Mononuclear cell (primary cell): Measurements from ENCODE around the gene HOXD13. TPM values are rescaled to one million over a fixed set of nuclear protein-coding genes. Genes with fewer than 3 reads are reported as not detected.

Experiments
- H3K27me3 ChIP-seq: 2 replicates; pipeline ENCODE4 v1.6.0; 2011; ENCODE audit warnings: low read length, control low read depth; ENCODE audit not compliant: insufficient read depth
- H3K4me1 ChIP-seq: 2 replicates; pipeline ENCODE4 v1.5.1; 2011; ENCODE audit warnings: mild to moderate bottlenecking, low read length, control low read depth; ENCODE audit not compliant: insufficient read depth
- H3K4me3 ChIP-seq: 2 replicates; pipeline ENCODE4 v1.5.1; 2011; ENCODE audit warnings: mild to moderate bottlenecking, low read length, moderate library complexity
- H3K9me3 ChIP-seq: 2 replicates; pipeline ENCODE4 v1.5.1; 2011; ENCODE audit warnings: low read depth, mild to moderate bottlenecking, control low read depth, low read length
- total RNA-seq: library from RNA; depleted of rRNA; stranded (reverse); fragments of >200 nt; gene quantifications from one replicate; pipeline ENCODE4 v1.2.3, GENCODE V29; 2012

The HOXD13 gene
- total RNA-seq = not detected

GRCh38 chr2:176092270-176093144 is at the start of gene HOXD13:
Gene HOXD13 (plus strand): TSS chr2:176092721. CDS start chr2:176092891, 170 bp downstream.
- Histone ChIP-seq H3K4me1 (peaks cover 31% of the 10 kb centered on the region), H3K27me3 (peaks cover 95% of the 10 kb centered on the region), H3K9me3 (no peaks in the 10 kb centered on the region), H3K4me3 (no peak within 1 kb of the TSS)

GRCh38 chr2:176056406-176056805 is 36.1 kb upstream of the HOXD13 start:
- Histone ChIP-seq H3K9me3 (no peaks in the 10 kb centered on the region), H3K4me3 (no peak overlapping the region), H3K4me1 (no peaks in the 10 kb centered on the region), H3K27me3 (peaks cover 29% of the 10 kb centered on the region)

GRCh38 chr2:176063958-176064357 is 28.6 kb upstream of the HOXD13 start:
- H3K4me1 ChIP-seq = no peaks in the 10 kb centered on the region
- H3K27me3 ChIP-seq = peaks cover 77% of the 10 kb centered on the region
- H3K9me3 ChIP-seq = no peaks in the 10 kb centered on the region
- H3K4me3 ChIP-seq = no peak overlapping the region

GRCh38 chr2:176066645-176067588 is 25.6 kb upstream of the HOXD13 start:
- H3K27me3 ChIP-seq = peaks cover 91% of the 10 kb centered on the region
- H3K4me3 ChIP-seq = no peak overlapping the region
- no peaks in the 10 kb centered on the region for H3K4me1 ChIP-seq
- H3K9me3 ChIP-seq = no peaks in the 10 kb centered on the region

- H3K27me3 ChIP-seq = peaks cover 98% of the 10 kb centered on the region
- no peaks in the 10 kb centered on the region for H3K9me3 ChIP-seq
- H3K4me3 ChIP-seq = no peak overlapping the region
- H3K4me1 ChIP-seq = no peaks in the 10 kb centered on the region
These were observed 24.7 kb upstream of the HOXD13 start for GRCh38 chr2:176067589-176068418.

- H3K4me1 ChIP-seq = no peaks in the 10 kb centered on the region
- peaks cover 98% of the 10 kb centered on the region for H3K27me3 ChIP-seq
These were observed 24.1 kb upstream of the HOXD13 start for GRCh38 chr2:176068419-176068832.

GRCh38 chr2:176071330-176072291 is 20.9 kb upstream of the HOXD13 start:
- Histone ChIP-seq H3K27me3 (peaks cover 99% of the 10 kb centered on the region), H3K4me3 (no peak overlapping the region), H3K9me3 (no peaks in the 10 kb centered on the region), H3K4me1 (no peaks in the 10 kb centered on the region)

More at GRCh38 chr2:176068419-176068832, 24.1 kb upstream of the HOXD13 start:
- Histone ChIP-seq H3K9me3 (no peaks in the 10 kb centered on the region), H3K4me3 (no peak overlapping the region)

- H3K9me3 ChIP-seq = no peaks in the 10 kb centered on the region
- H3K4me1 ChIP-seq = no peaks in the 10 kb centered on the region
- no peak overlapping the region for H3K4me3 ChIP-seq
- H3K27me3 ChIP-seq = peaks cover 99% of the 10 kb centered on the region
These were observed 20.2 kb upstream of the HOXD13 start for GRCh38 chr2:176072292-176072669.

GRCh38 chr2:176072951-176073904 is 19.3 kb upstream of the HOXD13 start:
- no peak overlapping the region for H3K4me3 ChIP-seq

GRCh38 chr2:176074919-176075425 is 17.5 kb upstream of the HOXD13 start:
- Histone ChIP-seq H3K4me3 (no peak overlapping the region), H3K27me3 (peaks cover 98% of the 10 kb centered on the region), H3K4me1 (peaks cover 5% of the 10 kb centered on the region), H3K9me3 (no peaks in the 10 kb centered on the region)

More at GRCh38 chr2:176072951-176073904, 19.3 kb upstream of the HOXD13 start:
- Histone ChIP-seq H3K9me3 (no peaks in the 10 kb centered on the region), H3K27me3 (peaks cover 99% of the 10 kb centered on the region), H3K4me1 (no peaks in the 10 kb centered on the region)

GRCh38 chr2:176075481-176075880 is 17.0 kb upstream of the HOXD13 start:
- no peak overlapping the region for H3K4me3 ChIP-seq
- no peaks in the 10 kb centered on the region for H3K9me3 ChIP-seq
- H3K27me3 ChIP-seq = peaks cover 95% of the 10 kb centered on the region
- peaks cover 7% of the 10 kb centered on the region for H3K4me1 ChIP-seq

GRCh38 chr2:176076063-176076462 is 16.5 kb upstream of the HOXD13 start:
- Histone ChIP-seq H3K4me3 (no peak overlapping the region), H3K9me3 (no peaks in the 10 kb centered on the region), H3K27me3 (peaks cover 96% of the 10 kb centered on the region), H3K4me1 (peaks cover 8% of the 10 kb centered on the region)
